ENCODE data around the gene PLEKHH1.
"Not testable (repeated sequence)": the region's sequence is repeated elsewhere in the genome, so short reads cannot be mapped to it uniquely, and the experiment has no call there.

PLEKHH1 gene

DNA sequence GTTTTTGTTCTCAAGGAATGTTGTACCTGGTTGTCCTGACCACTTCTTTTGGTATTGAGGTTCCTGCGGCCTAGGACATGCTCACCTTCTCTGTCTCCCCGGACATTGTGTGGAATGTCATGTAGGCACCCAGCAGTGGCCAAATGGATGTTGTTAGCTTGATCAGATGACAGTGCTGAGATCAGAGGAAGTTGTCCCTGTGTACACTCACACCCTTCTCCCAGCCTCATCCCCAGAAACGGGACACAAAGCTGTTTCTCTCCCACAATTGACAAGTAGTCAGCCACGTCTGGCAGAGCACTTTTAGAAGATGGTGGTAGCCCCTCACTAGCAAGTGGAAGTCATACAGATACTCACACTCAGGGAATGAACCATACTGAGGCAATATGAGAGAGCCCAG is 3.0 kb downstream of the PLEKHH1 start:
- no peak for DNase-seq

DNA sequence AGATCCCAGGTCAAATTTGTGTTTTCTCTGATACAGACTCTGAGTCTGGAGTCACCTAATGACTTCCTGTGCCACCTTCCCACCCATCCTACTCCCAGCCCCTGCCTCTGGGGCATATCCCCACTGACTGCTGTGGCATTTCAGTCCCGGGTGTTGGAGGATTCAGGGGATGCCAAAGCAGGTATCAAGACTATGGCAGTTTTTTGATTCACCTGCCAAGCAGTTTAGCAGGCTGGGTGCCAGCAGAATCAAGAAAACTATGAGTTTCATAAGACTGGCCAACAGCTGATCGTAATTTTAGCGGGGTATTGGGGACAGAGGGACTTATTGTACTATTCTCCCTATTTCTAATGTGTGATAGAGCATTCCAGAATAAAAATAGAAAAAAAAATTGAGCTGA is 4.6 kb downstream of the PLEKHH1 start:
- no peak for DNase-seq

DNA sequence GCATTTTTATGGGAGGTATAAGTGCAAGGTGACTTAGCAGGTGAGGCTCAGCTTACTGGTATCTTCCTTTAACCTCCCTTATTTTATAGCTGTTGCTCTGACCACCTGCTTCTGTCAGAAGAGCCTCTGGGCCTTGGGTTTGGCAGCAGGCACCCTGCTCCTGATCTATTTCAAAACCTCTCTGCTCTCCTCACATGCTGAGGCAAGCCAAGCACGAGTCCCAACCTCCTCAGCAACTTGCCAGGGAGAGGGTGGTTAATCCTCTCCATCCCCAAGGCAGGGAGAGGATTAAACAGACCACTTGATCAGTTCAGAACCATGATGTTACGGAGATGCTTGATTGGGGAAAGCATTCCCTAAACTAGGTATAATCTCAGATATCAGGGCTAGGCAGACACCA is 5.4 kb downstream of the PLEKHH1 start:
- DNase-seq = no peak

DNA sequence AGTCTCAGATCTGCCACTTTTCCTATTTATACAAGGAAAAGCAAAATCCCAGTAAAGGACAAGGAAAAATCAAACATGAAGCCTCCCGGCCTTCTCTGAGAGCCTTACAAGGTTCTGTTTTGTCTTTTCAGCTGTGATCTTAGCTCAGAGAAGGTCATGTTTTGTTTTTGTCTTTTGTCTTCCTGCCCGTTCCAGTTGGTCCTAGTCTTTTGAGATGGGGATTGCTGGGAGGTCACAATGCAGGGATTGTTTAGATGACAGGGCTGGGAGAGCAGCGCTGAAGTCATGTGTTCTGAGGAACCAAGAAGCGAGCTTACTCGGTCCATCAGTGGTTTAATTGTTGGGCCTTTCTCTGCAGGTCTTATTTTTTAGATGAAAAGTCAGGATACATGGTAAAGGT is 6.0 kb downstream of the PLEKHH1 start:
- DNase-seq = no peak

- DNase-seq = no peak
These were observed 8.6 kb downstream of the PLEKHH1 start for GRCh38 chr14:67541448-67542387.

- not testable (repeated sequence) for DNase-seq
These were observed 9.5 kb downstream of the PLEKHH1 start for GRCh38 chr14:67542620-67543019.

- DNase-seq = no peak
These were observed 11.5 kb downstream of the PLEKHH1 start for GRCh38 chr14:67544590-67544989.

GRCh38 chr14:67547224-67547780 is 14.2 kb downstream of the PLEKHH1 start:
- DNase-seq = no peak

DNA sequence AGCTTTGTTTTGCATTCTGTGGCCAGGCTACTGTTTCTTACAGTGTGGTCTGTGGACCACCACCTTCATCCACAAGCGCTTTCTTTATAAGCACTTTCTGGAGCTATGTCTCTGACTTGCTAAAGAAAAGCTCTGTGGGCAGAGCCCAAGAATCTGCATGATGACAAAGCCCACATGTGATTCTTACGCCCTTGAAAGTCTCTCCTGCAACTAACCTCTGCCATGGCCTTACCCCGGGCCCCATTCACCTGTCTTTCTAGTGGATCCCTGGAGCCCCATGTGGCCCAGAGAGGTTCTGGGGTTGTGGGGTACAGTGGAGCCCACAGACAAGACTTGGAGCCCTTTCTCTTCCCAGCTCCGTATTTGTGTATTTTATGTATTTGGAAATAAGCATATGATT is 16.6 kb downstream of the PLEKHH1 start:
- DNase-seq = no peak

GRCh38 chr14:67551123-67551522 is 18.0 kb downstream of the PLEKHH1 start:
- DNase-seq = no peak

GRCh38 chr14:67551940-67552339 is 18.9 kb downstream of the PLEKHH1 start:
- DNase-seq = no peak

DNA sequence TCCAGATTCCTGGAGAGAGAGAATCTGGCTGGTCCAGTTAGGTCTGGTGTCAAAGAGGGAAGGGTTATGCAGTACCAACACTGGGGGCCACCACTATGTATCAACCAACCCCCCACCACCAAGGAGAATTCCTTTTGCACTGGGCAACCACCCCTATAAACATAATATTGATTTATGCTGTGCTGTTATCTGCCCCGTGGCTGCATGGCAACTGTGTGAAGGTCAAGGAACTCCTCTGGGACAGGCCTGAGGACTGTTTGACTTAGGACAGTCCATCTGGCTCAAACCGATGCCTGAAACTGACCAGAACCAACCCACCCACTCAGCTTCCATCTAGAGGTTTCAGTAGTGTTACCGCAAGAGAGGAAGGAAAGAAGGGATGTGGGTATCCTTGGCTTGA is 20.5 kb downstream of the PLEKHH1 start:
- DNase-seq = no peak

GRCh38 chr14:67554341-67554740 is 21.3 kb downstream of the PLEKHH1 start:
- no peak for DNase-seq

- DNase-seq = no peak
These were observed 22.5 kb downstream of the PLEKHH1 start for GRCh38 chr14:67555518-67556090.

GRCh38 chr14:67556671-67557070 is 23.6 kb downstream of the PLEKHH1 start:
- no peak for DNase-seq

DNA sequence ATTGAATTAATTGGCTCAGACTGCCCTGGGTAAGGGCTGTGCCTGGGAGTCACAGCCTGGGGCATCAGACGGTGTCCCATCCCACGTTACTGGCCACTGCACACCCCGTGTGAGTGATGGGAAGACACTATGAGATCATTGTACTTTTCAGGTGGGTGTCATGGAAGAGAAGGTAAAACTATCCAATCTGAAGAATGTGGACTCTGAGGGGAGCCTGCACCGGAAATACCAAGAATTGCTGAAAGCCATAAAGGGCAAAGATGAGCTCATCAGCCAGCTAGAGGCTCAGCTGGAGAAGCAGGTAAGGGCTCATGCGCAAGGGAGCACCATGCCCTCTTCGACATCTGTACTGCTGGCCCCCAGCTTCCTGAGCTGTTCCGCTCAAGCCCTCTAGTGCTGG is 24.0 kb downstream of the PLEKHH1 start:
- DNase-seq = no peak

DNA sequence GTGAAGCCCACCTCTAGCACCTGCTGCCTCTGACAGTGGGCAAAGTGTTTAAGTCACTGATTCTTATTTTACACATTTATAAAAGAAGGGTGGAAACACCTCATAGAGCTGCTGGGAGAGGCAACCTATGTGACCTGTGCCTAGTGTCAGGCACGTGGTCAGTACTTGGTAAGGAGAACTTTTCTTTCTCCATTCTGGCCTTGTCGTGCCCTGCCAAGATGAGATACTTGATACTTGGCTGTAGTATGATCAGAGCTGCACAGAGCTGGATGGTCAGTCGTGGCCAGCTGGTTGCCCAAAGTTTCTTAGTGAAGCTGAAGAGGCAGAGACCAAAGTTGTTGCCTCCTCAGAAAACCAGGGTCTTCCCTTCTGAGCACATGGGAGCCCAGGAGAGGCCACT is 24.6 kb downstream of the PLEKHH1 start:
- no peak for DNase-seq

- DNase-seq = no peak
These were observed 26.5 kb downstream of the PLEKHH1 start for GRCh38 chr14:67559639-67560038.

DNA sequence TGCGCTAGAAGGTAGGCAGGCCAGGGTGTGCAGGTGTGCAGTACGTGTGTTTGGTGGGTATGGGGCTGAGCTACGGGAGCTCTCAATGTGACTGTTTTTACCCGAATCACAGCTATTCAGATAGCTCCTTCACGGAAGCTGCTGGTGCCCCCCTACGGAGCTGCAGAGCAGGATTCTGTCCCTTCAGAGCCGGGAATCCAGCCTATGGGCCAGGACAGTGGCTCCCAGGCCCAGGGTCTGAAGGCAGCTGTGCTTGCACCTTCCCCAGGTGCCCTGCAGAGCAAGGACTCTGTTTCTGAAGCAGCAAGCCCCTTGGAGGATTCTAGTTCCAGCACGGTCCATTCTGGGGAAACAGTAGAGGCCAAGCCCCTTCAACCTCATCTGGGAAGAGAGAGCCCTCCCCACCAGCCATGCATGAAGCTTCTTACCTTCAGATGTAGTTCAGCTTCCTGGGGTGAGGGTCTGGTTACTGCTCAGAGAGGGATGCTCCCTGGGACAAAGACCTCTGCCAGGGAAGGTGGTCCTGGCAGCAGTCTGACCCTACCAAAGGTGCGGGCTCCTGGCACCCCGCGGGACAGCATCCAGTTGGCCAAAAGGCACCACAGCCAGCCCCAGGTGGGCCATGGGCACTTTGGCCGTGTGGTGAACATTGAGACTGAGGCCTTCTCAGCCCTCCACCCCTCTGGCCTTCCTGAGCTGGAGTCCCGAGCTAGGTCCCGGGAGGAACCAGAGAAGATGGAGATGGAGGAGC is 29.1 kb downstream of the PLEKHH1 start:
- no peak for DNase-seq

- DNase-seq = no peak
These were observed 29.7 kb downstream of the PLEKHH1 start for GRCh38 chr14:67562776-67563150.

DNA sequence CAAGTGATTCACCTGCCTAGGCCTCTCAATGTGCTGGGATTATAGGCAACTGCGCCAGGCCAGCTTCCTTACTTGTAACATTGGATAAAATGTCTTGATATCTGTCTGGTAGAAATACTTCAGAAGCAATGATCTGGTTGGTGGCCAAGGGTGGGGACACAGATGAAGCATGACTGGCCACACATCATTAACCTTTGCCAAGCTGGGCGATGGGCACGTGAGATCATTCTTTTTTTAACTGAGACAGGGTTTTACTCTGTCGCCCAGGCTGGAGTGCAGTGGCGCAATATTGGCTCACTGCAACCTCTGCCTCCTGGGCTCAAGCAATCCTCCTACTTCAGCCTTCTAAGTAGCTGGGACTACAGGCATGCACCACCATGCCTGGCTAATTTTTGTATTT is 31.1 kb downstream of the PLEKHH1 start:
- DNase-seq = no peak

DNA sequence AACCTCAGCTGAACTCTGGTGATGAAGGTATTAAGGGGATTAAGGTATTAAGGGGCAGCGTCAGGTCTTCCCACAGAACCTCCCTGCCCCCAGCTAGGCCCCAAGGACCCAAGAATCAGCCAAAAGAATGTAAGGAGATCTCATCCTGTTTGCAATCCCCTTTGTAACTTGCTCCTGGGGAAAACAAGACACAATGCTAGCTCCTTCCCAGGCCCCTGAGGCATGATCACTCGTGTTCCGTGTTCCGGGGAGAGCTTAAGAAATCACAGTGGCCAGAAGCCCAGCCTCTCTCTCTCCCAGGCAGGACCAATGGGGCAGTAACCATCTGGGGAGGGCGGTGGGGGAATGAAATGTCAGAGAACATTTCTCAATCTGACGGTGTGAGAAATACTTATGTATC is 33.8 kb downstream of the PLEKHH1 start:
- no peak for DNase-seq

DNA sequence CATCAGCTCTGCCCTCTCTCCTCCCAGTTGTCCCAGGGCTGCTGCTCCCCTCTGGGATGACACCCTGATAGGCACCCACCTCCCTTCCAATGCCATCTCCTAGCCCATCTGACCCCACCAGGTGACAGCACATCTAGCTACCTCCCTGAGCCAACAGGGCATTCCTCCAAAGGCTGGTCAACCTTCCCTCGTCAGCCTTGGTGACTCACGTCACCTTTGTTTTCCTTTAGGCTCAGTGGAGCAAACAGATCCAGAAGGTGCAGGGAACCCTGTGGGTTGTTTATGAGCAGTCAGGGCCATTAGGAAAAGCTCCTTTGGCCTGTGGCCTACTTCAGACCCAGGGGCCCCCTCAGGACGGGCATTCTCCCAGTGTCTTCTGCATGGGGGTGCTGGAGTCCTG is 34.6 kb downstream of the PLEKHH1 start:
- no peak for DNase-seq

Measured in SHP77 treated with DMSO at 0.1 percent for 48 hours (cell line).